ENCODE results near the gene TMPRSS6. TPM values are rescaled to one million over a fixed set of nuclear protein-coding genes. Genes with fewer than 3 reads are reported as not detected.

The TMPRSS6 gene
- total and polyA plus RNA-seq, 2 of the 8 experiments (the other 6 are each of a cell fraction or from before 2014, with no cell fraction given) = 0.02 TPM; not detected in 1

- Histone ChIP-seq H3K79me2 (ENCODE audit: control insufficient read depth in 1 of 2, insufficient read depth in 2 of 2, low read length in 2 of 2) (no peaks in the 10 kb centered on the region), H4K8ac (ENCODE audit: extremely low read depth, insufficient read depth, low read length) (no peak overlapping the region), H3K9ac (replicated peaks in 1 of 4; ENCODE audit: extremely low read depth in 1 of 4, low read depth in 3 of 4, low read length in 3 of 4) (no peak overlapping the region), H3K36me3 (ENCODE audit: control insufficient read depth in 2 of 4, insufficient read depth in 4 of 4, low read length in 3 of 4) (peaks cover 0 to 8% (median 2%) of the 10 kb centered on the region in 4 experiments; a peak in 4 of 8 replicates), H3K4me3 (ENCODE audit: extremely low read depth in 1 of 4, insufficient read depth in 2 of 4, low read depth in 3 of 4, low read length in 4 of 4) (no peak overlapping the region), H3K27ac (ENCODE audit: low read depth, low read length) (no peak overlapping the region), H3K9me3 (ENCODE audit: insufficient read depth in 2 of 2, low read depth in 1 of 2, low read length in 1 of 2) (no peaks in the 10 kb centered on the region), H2BK20ac (ENCODE audit: low read length) (no peak overlapping the region), H3K4me2 (ENCODE audit: insufficient read depth in 1 of 2, low read depth in 2 of 2, low read length in 2 of 2) (no peak overlapping the region), H3K27me3 (replicated peaks in 1 of 4; ENCODE audit: control insufficient read depth in 3 of 4, extremely low read depth in 1 of 4, insufficient read depth in 3 of 4, low read length in 3 of 4) (peaks cover 0 to 18% (median 13%) of the 10 kb centered on the region in 4 experiments; a peak in 5 of 7 replicates), H2AFZ (ENCODE audit: low read length) (no peak overlapping the region), H3K23me2 (ENCODE audit: low read depth, low read length) (no peaks in the 10 kb centered on the region; the same call in 1 of the 2 replicates), H3K4me1 (replicated peaks in 1 of 4; ENCODE audit: control insufficient read depth in 3 of 4, insufficient read depth in 4 of 4, low read length in 3 of 4) (peaks cover 0 to 20% (median 12%) of the 10 kb centered on the region in 4 experiments; a peak in 6 of 7 replicates), H3K56ac (replicated peaks; ENCODE audit: insufficient read length, low read depth, low read length) (no peak overlapping the region), H2BK120ac (replicated peaks; ENCODE audit: low read depth, low read length) (no peak overlapping the region), H4K20me1 (replicated peaks in 1 of 2; ENCODE audit: control insufficient read depth in 1 of 2, insufficient read depth in 2 of 2, low read length in 2 of 2) (peaks cover 0 to 10% of the 10 kb centered on the region in 2 experiments), H3K18ac (ENCODE audit: extremely low read depth, low read length) (no peak overlapping the region), H3K23ac (ENCODE audit: insufficient read length) (no peak overlapping the region), H4K91ac (replicated peaks; ENCODE audit: insufficient read length, low read length) (no peak overlapping the region), H2BK15ac (ENCODE audit: low read length) (no peak overlapping the region), H3K79me1 (ENCODE audit: low read depth, low read length) (no peaks in the 10 kb centered on the region), H4K5ac (ENCODE audit: insufficient read length, low read depth, low read length) (no peak overlapping the region), H2BK5ac (ENCODE audit: low read depth, low read length) (no peak overlapping the region), H2BK12ac (ENCODE audit: low read depth, low read length) (no peak overlapping the region), H2AK5ac (ENCODE audit: low read depth, low read length) (no peak overlapping the region), H3K14ac (ENCODE audit: insufficient read length) (no peak overlapping the region), H3K4ac (replicated peaks; ENCODE audit: insufficient read length, low read depth, low read length) (no peak overlapping the region)
- WGBS, 2 experiments (ENCODE audit: extremely low coverage in 1 of 2, insufficient coverage in 1 of 2, insufficient read length in 1 of 2, insufficient replicate concordance in 2 of 2, low coverage in 1 of 2, low lambda C conversion rate in 2 of 2, missing lambda C conversion rate in 1 of 2) = 71% methylated on average over 2 of the region's 7 CpGs; no CpG with 5 or more reads in 1 of the 2 experiments
- CTCF ChIA-PET (ENCODE audit: partially characterized antibody) = interaction anchor here (1.2 kb wide), 1 partner anchor 138 kb away, joined by 3 read pairs; no protein-coding TSS in a partner anchor
- POLR2A ChIA-PET (ENCODE audit: partially characterized antibody) = interaction anchor here (1.0 to 1.1 kb wide), 3 partner anchors 11 to 44 kb away, joined by 3 to 4 read pairs (median 4); partner anchors contain the start of gene KCTD17
- FAIRE-seq = no peak
- no peak for DNase-seq (ENCODE audit: low read depth in 1 of 2, low spot score in 2 of 2)
- TF ChIP-seq SP1 (IDR thresholded peaks at IDR 0.05; ENCODE audit: low read depth, low read length) (no peak), EP300 (IDR thresholded peaks at IDR 0.05; ENCODE audit: borderline replicate concordance in 1 of 2, low read depth in 2 of 2, low read length in 2 of 2) (no peak), FOSL1 (IDR thresholded peaks at IDR 0.05; ENCODE audit: insufficient read depth, low read depth, low read length) (no peak), USF2 (IDR thresholded peaks at IDR 0.05; ENCODE audit: low read length) (no peak), KDM1A (IDR thresholded peaks at IDR 0.05; ENCODE audit: borderline replicate concordance, low read length) (no peak)
These were observed 47.2 kb downstream of the TMPRSS6 start for GRCh38 chr22:37062376-37062675.
